SK-N-SH treated with all-trans-retinoic acid at 6 μM for 48 hours (cell line): Measurements from ENCODE around the gene PLD3.

Experiments
- ATAC-seq: fragments of 200-7000 bp; cut with Tn5 transposase; 3 replicates; pipeline ENCODE4 v1.9.1; 2020; ENCODE audit warnings: mild to moderate bottlenecking, moderate library complexity
- ARNTL ChIP-seq: fragments of 450-650 bp; formaldehyde crosslinking; IDR thresholded peaks from 2 replicates; pipeline ENCODE4 v1.5.0; 2020; ENCODE audit warnings: low read depth, mild to moderate bottlenecking, moderate library complexity, borderline replicate concordance
- CREB5 ChIP-seq: fragments of 250-450 bp; sonication (Bioruptor Pico); IDR thresholded peaks from 2 replicates; pipeline ENCODE4 v1.5.1; 2020; ENCODE audit warnings: low read depth, mild to moderate bottlenecking, moderate library complexity
- CSDC2 ChIP-seq: fragments of 250-450 bp; sonication (Bioruptor Pico); IDR thresholded peaks from 2 replicates; pipeline ENCODE4 v1.5.0; 2020; ENCODE audit warnings: mild to moderate bottlenecking, moderate library complexity
- ESRRG ChIP-seq: fragments of 250-450 bp; sonication (Bioruptor Pico); IDR thresholded peaks from 2 replicates; pipeline ENCODE4 v1.6.1; 2021; ENCODE audit warnings: mild to moderate bottlenecking
- GLIS3 ChIP-seq: fragments of 250-450 bp; sonication (Bioruptor Pico); IDR thresholded peaks from 2 replicates; pipeline ENCODE4 v1.5.0; 2020; ENCODE audit warnings: mild to moderate bottlenecking, moderate library complexity
- ISL1 ChIP-seq: fragments of 250-450 bp; sonication (Bioruptor Pico); IDR thresholded peaks from 2 replicates; pipeline ENCODE4 v2.1.2; 2022; ENCODE audit warnings: mild to moderate bottlenecking, moderate library complexity
- OSR1 ChIP-seq: fragments of 250-450 bp; sonication (Bioruptor Pico); IDR thresholded peaks from 2 replicates; pipeline ENCODE4 v1.8.0; 2022; ENCODE audit warnings: moderate library complexity, mild to moderate bottlenecking, inconsistent platforms
- POU6F1 ChIP-seq: fragments of 250-450 bp; sonication (Bioruptor Pico); IDR thresholded peaks from 2 replicates; pipeline ENCODE4 v1.8.0; 2021; ENCODE audit warnings: low read depth, mild to moderate bottlenecking, moderate library complexity, borderline replicate concordance
- RARB ChIP-seq: fragments of 250-450 bp; sonication (Bioruptor Pico); IDR thresholded peaks from 2 replicates; pipeline ENCODE4 v1.8.0; 2021; ENCODE audit warnings: mild to moderate bottlenecking, moderate library complexity
- TCF4 ChIP-seq: fragments of 250-450 bp; sonication (Bioruptor Pico); IDR thresholded peaks from 2 replicates; pipeline ENCODE4 v1.8.0; 2021; ENCODE audit warnings: mild to moderate bottlenecking, moderate library complexity, borderline replicate concordance
- TOX ChIP-seq: fragments of 250-450 bp; sonication (Bioruptor Pico); IDR thresholded peaks from 2 replicates; pipeline ENCODE4 v1.8.0; 2021; ENCODE audit warnings: mild to moderate bottlenecking, moderate library complexity, borderline replicate concordance
- ZC3H10 ChIP-seq: fragments of 250-450 bp; sonication (Bioruptor Pico); IDR thresholded peaks from 2 replicates; pipeline ENCODE4 v1.5.1; 2021; ENCODE audit warnings: mild to moderate bottlenecking, moderate library complexity
- ZFP30 ChIP-seq: fragments of 450-650 bp; formaldehyde crosslinking; IDR thresholded peaks from 2 replicates; pipeline ENCODE4 v1.5.0; 2022; ENCODE audit warnings: mild to moderate bottlenecking, moderate library complexity
- ZNF565 ChIP-seq: fragments of 450-650 bp; formaldehyde crosslinking; conservative IDR thresholded peaks from 2 replicates; pipeline ENCODE4 v1.5.0; 2020; ENCODE audit warnings: low read depth, mild to moderate bottlenecking, moderate library complexity
- ZNF70 ChIP-seq: fragments of 450-650 bp; formaldehyde crosslinking; IDR thresholded peaks from 2 replicates; pipeline ENCODE4 v1.5.0; 2020; ENCODE audit warnings: mild to moderate bottlenecking, moderate library complexity
- ZNF8 ChIP-seq: fragments of 450-650 bp; formaldehyde crosslinking; IDR thresholded peaks from 2 replicates; pipeline ENCODE4 v1.5.0; 2020; ENCODE audit warnings: mild to moderate bottlenecking, moderate library complexity
- TF ChIP-seq, protein P1 (sequence below): fragments of 250-450 bp; sonication (Bioruptor Pico); IDR thresholded peaks from 2 replicates; pipeline ENCODE4 v1.5.0; 2020; ENCODE audit warnings: mild to moderate bottlenecking, moderate library complexity
- TF ChIP-seq, protein P2 (sequence below): fragments of 250-450 bp; sonication (Bioruptor Pico); IDR thresholded peaks from 2 replicates; pipeline ENCODE4 v1.5.1; 2021; ENCODE audit warnings: mild to moderate bottlenecking, moderate library complexity
- TF ChIP-seq, protein P3 (sequence below): fragments of 250-450 bp; sonication (Bioruptor Pico); IDR thresholded peaks from 2 replicates; pipeline ENCODE4 v1.8.0; 2020; ENCODE audit warnings: mild to moderate bottlenecking, moderate library complexity, borderline replicate concordance

PLD3 gene

DNA sequence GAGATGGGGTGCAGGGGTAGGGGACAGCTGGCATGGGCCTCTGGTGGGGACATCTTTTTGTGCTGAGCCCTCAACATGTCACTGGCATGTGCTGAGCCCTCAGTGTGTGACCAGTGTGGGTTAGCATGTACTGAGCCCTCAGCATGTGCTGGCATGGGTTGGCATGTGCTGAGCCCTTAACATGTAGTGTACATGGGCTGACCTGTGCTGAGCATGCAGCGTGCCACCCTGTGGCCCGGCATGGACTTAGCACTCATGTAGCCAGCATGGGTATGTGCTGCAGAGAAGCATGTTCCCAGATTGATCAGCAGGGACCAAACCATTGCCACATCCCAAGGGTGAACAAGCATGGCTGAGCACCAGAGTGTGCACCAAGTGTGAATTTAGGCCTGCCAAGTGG, 30.0 kb downstream of the PLD3 start:
- ATAC-seq, result no peak

GRCh38 chr19:40379446-40380198, 31.1 kb downstream of the PLD3 start:
- no peak for ATAC-seq

More for the DNA sequence above, 30.0 kb downstream of the PLD3 start:
- no peak for TF ChIP-seq ZNF70 (CRISPR knock-in tag)
- no peak for TF ChIP-seq CREB5 (CRISPR knock-in tag)
- TF ChIP-seq CSDC2 (CRISPR knock-in tag), result no peak
- TF ChIP-seq, protein P1, sequence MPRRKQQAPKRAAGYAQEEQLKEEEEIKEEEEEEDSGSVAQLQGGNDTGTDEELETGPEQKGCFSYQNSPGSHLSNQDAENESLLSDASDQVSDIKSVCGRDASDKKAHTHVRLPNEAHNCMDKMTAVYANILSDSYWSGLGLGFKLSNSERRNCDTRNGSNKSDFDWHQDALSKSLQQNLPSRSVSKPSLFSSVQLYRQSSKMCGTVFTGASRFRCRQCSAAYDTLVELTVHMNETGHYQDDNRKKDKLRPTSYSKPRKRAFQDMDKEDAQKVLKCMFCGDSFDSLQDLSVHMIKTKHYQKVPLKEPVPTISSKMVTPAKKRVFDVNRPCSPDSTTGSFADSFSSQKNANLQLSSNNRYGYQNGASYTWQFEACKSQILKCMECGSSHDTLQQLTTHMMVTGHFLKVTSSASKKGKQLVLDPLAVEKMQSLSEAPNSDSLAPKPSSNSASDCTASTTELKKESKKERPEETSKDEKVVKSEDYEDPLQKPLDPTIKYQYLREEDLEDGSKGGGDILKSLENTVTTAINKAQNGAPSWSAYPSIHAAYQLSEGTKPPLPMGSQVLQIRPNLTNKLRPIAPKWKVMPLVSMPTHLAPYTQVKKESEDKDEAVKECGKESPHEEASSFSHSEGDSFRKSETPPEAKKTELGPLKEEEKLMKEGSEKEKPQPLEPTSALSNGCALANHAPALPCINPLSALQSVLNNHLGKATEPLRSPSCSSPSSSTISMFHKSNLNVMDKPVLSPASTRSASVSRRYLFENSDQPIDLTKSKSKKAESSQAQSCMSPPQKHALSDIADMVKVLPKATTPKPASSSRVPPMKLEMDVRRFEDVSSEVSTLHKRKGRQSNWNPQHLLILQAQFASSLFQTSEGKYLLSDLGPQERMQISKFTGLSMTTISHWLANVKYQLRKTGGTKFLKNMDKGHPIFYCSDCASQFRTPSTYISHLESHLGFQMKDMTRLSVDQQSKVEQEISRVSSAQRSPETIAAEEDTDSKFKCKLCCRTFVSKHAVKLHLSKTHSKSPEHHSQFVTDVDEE (CRISPR knock-in tag), result no peak
- no peak for TF ChIP-seq ARNTL (CRISPR knock-in tag)
- no peak for TF ChIP-seq OSR1
- TF ChIP-seq ZNF565, result no peak
- no peak for TF ChIP-seq ISL1 (CRISPR knock-in tag)
- no peak for TF ChIP-seq TOX (CRISPR knock-in tag)
- TF ChIP-seq GLIS3 (CRISPR knock-in tag), result no peak
- no peak for TF ChIP-seq ZC3H10 (CRISPR knock-in tag)
- TF ChIP-seq, protein P2, sequence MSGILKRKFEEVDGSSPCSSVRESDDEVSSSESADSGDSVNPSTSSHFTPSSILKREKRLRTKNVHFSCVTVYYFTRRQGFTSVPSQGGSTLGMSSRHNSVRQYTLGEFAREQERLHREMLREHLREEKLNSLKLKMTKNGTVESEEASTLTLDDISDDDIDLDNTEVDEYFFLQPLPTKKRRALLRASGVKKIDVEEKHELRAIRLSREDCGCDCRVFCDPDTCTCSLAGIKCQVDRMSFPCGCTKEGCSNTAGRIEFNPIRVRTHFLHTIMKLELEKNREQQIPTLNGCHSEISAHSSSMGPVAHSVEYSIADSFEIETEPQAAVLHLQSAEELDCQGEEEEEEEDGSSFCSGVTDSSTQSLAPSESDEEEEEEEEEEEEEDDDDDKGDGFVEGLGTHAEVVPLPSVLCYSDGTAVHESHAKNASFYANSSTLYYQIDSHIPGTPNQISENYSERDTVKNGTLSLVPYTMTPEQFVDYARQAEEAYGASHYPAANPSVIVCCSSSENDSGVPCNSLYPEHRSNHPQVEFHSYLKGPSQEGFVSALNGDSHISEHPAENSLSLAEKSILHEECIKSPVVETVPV, result no peak
- TF ChIP-seq RARB (CRISPR knock-in tag), result no peak
- no peak for TF ChIP-seq ZFP30 (CRISPR knock-in tag)

More at GRCh38 chr19:40379446-40380198, 31.1 kb downstream of the PLD3 start:
- TF ChIP-seq POU6F1 (CRISPR knock-in tag) (no peak), GLIS3 (CRISPR knock-in tag) (no peak), RARB (CRISPR knock-in tag) (no peak), TCF4 (CRISPR knock-in tag) (no peak), ESRRG (CRISPR knock-in tag) (no peak), ARNTL (CRISPR knock-in tag) (no peak), ZFP30 (CRISPR knock-in tag) (no peak), ZNF8 (CRISPR knock-in tag) (no peak), ISL1 (CRISPR knock-in tag) (no peak), CREB5 (CRISPR knock-in tag) (no peak)
- TF ChIP-seq, protein P3, sequence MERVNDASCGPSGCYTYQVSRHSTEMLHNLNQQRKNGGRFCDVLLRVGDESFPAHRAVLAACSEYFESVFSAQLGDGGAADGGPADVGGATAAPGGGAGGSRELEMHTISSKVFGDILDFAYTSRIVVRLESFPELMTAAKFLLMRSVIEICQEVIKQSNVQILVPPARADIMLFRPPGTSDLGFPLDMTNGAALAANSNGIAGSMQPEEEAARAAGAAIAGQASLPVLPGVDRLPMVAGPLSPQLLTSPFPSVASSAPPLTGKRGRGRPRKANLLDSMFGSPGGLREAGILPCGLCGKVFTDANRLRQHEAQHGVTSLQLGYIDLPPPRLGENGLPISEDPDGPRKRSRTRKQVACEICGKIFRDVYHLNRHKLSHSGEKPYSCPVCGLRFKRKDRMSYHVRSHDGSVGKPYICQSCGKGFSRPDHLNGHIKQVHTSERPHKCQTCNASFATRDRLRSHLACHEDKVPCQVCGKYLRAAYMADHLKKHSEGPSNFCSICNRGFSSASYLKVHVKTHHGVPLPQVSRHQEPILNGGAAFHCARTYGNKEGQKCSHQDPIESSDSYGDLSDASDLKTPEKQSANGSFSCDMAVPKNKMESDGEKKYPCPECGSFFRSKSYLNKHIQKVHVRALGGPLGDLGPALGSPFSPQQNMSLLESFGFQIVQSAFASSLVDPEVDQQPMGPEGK (CRISPR knock-in tag), result no peak
- TF ChIP-seq, protein P2, result no peak
- TF ChIP-seq, all 23 proteins: peak for 0
